GM15510 (cell line): Measurements from ENCODE around the gene LDB2.

Source experiments
- POLR2A ChIP-seq: IDR thresholded peaks from 3 replicates; pipeline ENCODE4 v1.6.1; 2011; ENCODE audit warnings: borderline replicate concordance; ENCODE audit not compliant: insufficient read length; ENCODE audit errors: extremely low read depth

Gene LDB2

GRCh38 chr4:16835597-16836247 is 62.7 kb downstream of the LDB2 start:
- no peak for TF ChIP-seq POLR2A

GRCh38 chr4:16834814-16835213 is 63.6 kb downstream of the LDB2 start:
- no peak for TF ChIP-seq POLR2A

GRCh38 chr4:16833722-16834121 is 64.7 kb downstream of the LDB2 start:
- TF ChIP-seq POLR2A, result no peak

- no peak for TF ChIP-seq POLR2A
These were observed 68.4 kb downstream of the LDB2 start for GRCh38 chr4:16830081-16830480.

- TF ChIP-seq POLR2A, result no peak
These were observed 70.4 kb downstream of the LDB2 start for GRCh38 chr4:16827794-16828724.

- TF ChIP-seq POLR2A, result no peak
These were observed 71.4 kb downstream of the LDB2 start for GRCh38 chr4:16827045-16827444.

- no peak for TF ChIP-seq POLR2A
These were observed 72.0 kb downstream of the LDB2 start for GRCh38 chr4:16826406-16826910.

GRCh38 chr4:16824278-16824806 is 74.1 kb downstream of the LDB2 start:
- no peak for TF ChIP-seq POLR2A

- TF ChIP-seq POLR2A, result no peak
These were observed 78.1 kb downstream of the LDB2 start for GRCh38 chr4:16820329-16820728.

- TF ChIP-seq POLR2A, result no peak
These were observed 78.8 kb downstream of the LDB2 start for GRCh38 chr4:16819652-16820051.

- TF ChIP-seq POLR2A, result no peak
These were observed 80.4 kb downstream of the LDB2 start for GRCh38 chr4:16818005-16818404.

- TF ChIP-seq POLR2A, result no peak
These were observed 81.2 kb downstream of the LDB2 start for GRCh38 chr4:16817286-16817685.

GRCh38 chr4:16814361-16814760 is 84.1 kb downstream of the LDB2 start:
- TF ChIP-seq POLR2A, result no peak

- TF ChIP-seq POLR2A, result no peak
These were observed 86.4 kb downstream of the LDB2 start for GRCh38 chr4:16812041-16812440.

GRCh38 chr4:16809943-16810342 is 88.5 kb downstream of the LDB2 start:
- TF ChIP-seq POLR2A, result no peak
